ENCODE data around the gene DDX41. TPM values are rescaled to one million over a fixed set of nuclear protein-coding genes. Genes with fewer than 3 reads are reported as not detected.

DDX41 gene
- total RNA-seq, 1 experiment from 2014 or later: 133 TPM

DNA sequence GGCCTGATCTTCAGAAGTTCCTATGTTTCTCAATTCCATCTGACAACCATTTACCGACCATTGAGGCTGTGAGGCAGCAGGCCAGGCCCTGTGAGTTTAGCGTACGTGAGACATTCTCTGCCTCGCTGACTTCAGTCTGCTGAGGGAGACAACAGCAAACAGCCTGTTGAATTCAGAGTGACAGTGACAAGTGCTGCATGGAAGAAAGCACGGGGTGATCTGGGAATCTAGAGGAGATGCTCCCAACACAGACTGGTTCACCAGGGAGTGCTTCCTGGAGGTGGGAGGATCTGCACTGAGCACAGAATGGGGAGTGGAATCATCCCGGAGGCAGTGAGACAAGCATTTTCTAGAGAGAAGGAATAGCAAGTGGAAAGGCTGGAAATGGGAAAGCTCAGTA lies 10.0 kb upstream of the DDX41 start:
- Histone ChIP-seq H3K79me2 (ENCODE audit: insufficient read depth, low read length) (no peaks in the 10 kb centered on the region), H3K4me1 (ENCODE audit: insufficient read depth, low read length) (no peaks in the 10 kb centered on the region), H4K20me1 (ENCODE audit: control insufficient read depth, insufficient read depth, insufficient read length) (no peaks in the 10 kb centered on the region), H2AFZ (ENCODE audit: low read length) (no peak overlapping the region), H3K4ac (ENCODE audit: low read depth, low read length) (no peak overlapping the region), H3K27me3 (ENCODE audit: insufficient read depth, low read length) (no peaks in the 10 kb centered on the region), H3K18ac (ENCODE audit: insufficient read length, low read depth, low read length) (no peak overlapping the region), H3K23ac (ENCODE audit: insufficient read length, low read depth, low read length) (no peak overlapping the region), H2BK120ac (ENCODE audit: low read depth, low read length, poor library complexity, severe bottlenecking) (no peak overlapping the region), H3K4me2 (ENCODE audit: insufficient read depth, insufficient read length, low read length) (no peak overlapping the region), H2BK5ac (ENCODE audit: insufficient read length, low read length) (no peak overlapping the region), H3K9ac (ENCODE audit: extremely low read depth, insufficient read length, low read length) (no peak overlapping the region), H3K23me2 (ENCODE audit: insufficient read length, low read depth, low read length, poor library complexity, severe bottlenecking) (no peaks in the 10 kb centered on the region), H3K56ac (ENCODE audit: insufficient read length, low read depth, low read length) (no peak overlapping the region), H3T11ph (ENCODE audit: low read length) (no peak overlapping the region), H2BK12ac (ENCODE audit: insufficient read length, low read depth, low read length) (no peak overlapping the region), H4K5ac (ENCODE audit: insufficient read length, low read depth, low read length) (no peak overlapping the region), H4K8ac (replicated peaks; ENCODE audit: insufficient read length, low read depth, low read length) (no peak overlapping the region), H4K91ac (ENCODE audit: insufficient read length, low read depth, low read length) (no peak overlapping the region), H2BK20ac (ENCODE audit: low read depth, low read length, poor library complexity, severe bottlenecking) (no peak overlapping the region), H3K9me3 (ENCODE audit: control insufficient read depth, low read depth, low read length) (no peaks in the 10 kb centered on the region), H3K14ac (ENCODE audit: insufficient read depth, low read length) (no peak overlapping the region), H2AK5ac (ENCODE audit: insufficient read length, low read length) (no peak overlapping the region), H3K27ac (ENCODE audit: insufficient read length, low read depth, low read length) (no peak overlapping the region), H3K79me1 (ENCODE audit: insufficient read depth, low read depth, low read length, poor library complexity, severe bottlenecking) (no peaks in the 10 kb centered on the region), H2BK15ac (ENCODE audit: low read depth, low read length) (no peak overlapping the region)
- H3K4me1 Mint-ChIP-seq: no peaks in the 10 kb centered on the region
- H3K9me3 Mint-ChIP-seq: no peaks in the 10 kb centered on the region; a peak in 1 of 5 replicates
- no peak for DNase-seq
- H3K4me3 Mint-ChIP-seq: no peak overlapping the region
- no peak overlapping the region for H3K27ac Mint-ChIP-seq
- no peaks in the 10 kb centered on the region for H3K27me3 Mint-ChIP-seq (ENCODE audit: low read depth)
- TF ChIP-seq, protein P1, sequence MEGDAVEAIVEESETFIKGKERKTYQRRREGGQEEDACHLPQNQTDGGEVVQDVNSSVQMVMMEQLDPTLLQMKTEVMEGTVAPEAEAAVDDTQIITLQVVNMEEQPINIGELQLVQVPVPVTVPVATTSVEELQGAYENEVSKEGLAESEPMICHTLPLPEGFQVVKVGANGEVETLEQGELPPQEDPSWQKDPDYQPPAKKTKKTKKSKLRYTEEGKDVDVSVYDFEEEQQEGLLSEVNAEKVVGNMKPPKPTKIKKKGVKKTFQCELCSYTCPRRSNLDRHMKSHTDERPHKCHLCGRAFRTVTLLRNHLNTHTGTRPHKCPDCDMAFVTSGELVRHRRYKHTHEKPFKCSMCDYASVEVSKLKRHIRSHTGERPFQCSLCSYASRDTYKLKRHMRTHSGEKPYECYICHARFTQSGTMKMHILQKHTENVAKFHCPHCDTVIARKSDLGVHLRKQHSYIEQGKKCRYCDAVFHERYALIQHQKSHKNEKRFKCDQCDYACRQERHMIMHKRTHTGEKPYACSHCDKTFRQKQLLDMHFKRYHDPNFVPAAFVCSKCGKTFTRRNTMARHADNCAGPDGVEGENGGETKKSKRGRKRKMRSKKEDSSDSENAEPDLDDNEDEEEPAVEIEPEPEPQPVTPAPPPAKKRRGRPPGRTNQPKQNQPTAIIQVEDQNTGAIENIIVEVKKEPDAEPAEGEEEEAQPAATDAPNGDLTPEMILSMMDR (conservative IDR thresholded peaks at IDR 0.05): no peak
- H3K36me3 Mint-ChIP-seq (ENCODE audit: insufficient read depth in 1 of 3, low read depth in 3 of 3): peaks cover 25 to 32% (median 26%) of the 10 kb centered on the region in 3 experiments; a peak in 6 of 7 replicates
- no CpG with 5 or more reads among the region's 6 CpGs for WGBS (ENCODE audit: extremely low coverage, insufficient read length, low lambda C conversion rate)

Measured in H9 (cell line).